ENCODE measurements around the gene VTI1B.

DNA sequence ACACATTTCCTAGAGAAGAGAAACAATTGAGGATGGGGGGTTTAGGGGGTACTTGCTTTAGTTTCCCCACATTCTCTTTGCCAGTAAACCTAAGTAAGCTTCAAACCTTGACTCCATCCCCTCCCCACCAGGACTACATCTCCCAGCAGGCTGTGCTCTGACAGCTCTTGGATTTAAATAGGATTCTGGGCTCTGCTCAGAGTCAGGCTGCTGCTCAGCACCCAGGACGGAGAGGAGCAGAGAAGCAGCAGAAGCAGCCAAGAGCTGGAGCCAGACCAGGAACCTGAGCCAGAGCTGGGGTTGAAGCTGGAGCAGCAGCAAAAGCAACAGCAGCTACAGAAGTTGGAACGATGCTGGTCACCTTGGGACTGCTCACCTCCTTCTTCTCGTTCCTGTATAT, 47.9 kb upstream of the VTI1B start:
- no peak for TF ChIP-seq SMC3 (IDR thresholded peaks at IDR 0.05; ENCODE audit: low read depth, low read length)
- no peak for TF ChIP-seq RCOR1 (IDR thresholded peaks at IDR 0.05; ENCODE audit: insufficient replicate concordance, low read length)
- TF ChIP-seq, protein P1, sequence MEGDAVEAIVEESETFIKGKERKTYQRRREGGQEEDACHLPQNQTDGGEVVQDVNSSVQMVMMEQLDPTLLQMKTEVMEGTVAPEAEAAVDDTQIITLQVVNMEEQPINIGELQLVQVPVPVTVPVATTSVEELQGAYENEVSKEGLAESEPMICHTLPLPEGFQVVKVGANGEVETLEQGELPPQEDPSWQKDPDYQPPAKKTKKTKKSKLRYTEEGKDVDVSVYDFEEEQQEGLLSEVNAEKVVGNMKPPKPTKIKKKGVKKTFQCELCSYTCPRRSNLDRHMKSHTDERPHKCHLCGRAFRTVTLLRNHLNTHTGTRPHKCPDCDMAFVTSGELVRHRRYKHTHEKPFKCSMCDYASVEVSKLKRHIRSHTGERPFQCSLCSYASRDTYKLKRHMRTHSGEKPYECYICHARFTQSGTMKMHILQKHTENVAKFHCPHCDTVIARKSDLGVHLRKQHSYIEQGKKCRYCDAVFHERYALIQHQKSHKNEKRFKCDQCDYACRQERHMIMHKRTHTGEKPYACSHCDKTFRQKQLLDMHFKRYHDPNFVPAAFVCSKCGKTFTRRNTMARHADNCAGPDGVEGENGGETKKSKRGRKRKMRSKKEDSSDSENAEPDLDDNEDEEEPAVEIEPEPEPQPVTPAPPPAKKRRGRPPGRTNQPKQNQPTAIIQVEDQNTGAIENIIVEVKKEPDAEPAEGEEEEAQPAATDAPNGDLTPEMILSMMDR (conservative IDR thresholded peaks at IDR 0.05; ENCODE audit: low read depth, low read length): no peak
- no peak for TF ChIP-seq POLR2A (IDR thresholded peaks at IDR 0.05; ENCODE audit: low read depth, low read length)
- TF ChIP-seq CHD1 (IDR thresholded peaks at IDR 0.05; ENCODE audit: low read depth, low read length): no peak
- TF ChIP-seq BHLHE40 (IDR thresholded peaks at IDR 0.05; ENCODE audit: low read depth, low read length): no peak
- TF ChIP-seq RFX5 (IDR thresholded peaks at IDR 0.05; ENCODE audit: low read depth, low read length): no peak
- TF ChIP-seq NFE2L2 (IDR thresholded peaks at IDR 0.05; ENCODE audit: low read depth, low read length): no peak
- no peak for TF ChIP-seq USF2 (IDR thresholded peaks at IDR 0.05; ENCODE audit: low read depth, low read length)

All from IMR-90 (cell line).